ENCODE data around the gene PHRF1. TPM values are rescaled to one million over a fixed set of nuclear protein-coding genes. Genes with fewer than 3 reads are reported as not detected.
A peak's percentile ranks its signal among the peaks of the same experiment; 100 is the strongest.

Gene PHRF1
- total and polyA plus RNA-seq, 4 donors = 2.4 to 25.2 (median 18.8) TPM

DNA sequence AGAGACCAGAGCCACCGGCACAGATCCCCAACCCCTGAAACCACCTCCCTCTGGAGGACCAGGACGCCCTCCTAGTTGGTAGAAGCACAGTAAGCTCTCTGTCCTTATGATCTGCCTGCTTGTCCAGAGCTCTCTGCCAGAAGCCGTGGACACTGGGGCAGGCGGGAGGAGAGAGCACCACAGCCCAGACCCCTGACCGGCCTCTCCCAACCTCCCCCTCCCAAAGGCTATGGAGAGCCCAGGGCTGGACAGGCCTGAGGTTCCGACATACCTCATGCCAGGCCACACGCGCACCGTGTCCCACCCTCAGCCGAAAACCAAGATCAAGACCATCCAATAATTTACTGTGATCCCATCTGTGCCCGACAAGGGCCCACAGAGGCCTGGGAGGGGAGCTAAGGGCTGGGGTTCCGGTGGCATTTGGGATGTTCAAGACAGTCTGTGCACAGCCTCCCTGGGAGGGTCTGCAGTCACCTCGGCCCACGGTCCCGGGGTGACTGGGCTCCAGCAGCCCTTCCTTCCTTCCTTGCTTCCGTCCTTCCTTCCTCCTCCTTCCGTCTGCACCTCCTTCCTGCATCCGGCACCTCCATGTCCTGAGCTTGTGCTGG lies 44.2 kb upstream of the PHRF1 start:
- Histone ChIP-seq H3K36me3 (ENCODE audit: control insufficient read depth in 4 of 4, insufficient read depth in 3 of 4, low read depth in 1 of 4, low read length in 3 of 4) (peaks cover 0 to 11% (median 6%) of the 10 kb centered on the region in 4 donors), H3K9me3 (ENCODE audit: control insufficient read depth in 4 of 4, low read length in 3 of 4) (no peaks in the 10 kb centered on the region), H3K27me3 (ENCODE audit: control insufficient read depth in 4 of 4, insufficient read depth in 4 of 4, low read length in 3 of 4) (no peaks in the 10 kb centered on the region), H3K4me1 (ENCODE audit: control insufficient read depth in 4 of 4, insufficient read depth in 4 of 4, low read length in 3 of 4) (peaks cover 6 to 28% (median 21%) of the 10 kb centered on the region in 4 donors), H3K4me3 (ENCODE audit: low read depth in 1 of 3, low read length in 3 of 3) (no peak overlapping the region), H3K27ac (ENCODE audit: low read depth in 1 of 2, low read length in 2 of 2) (no peak overlapping the region), H3K9ac (ENCODE audit: low read depth in 1 of 2, low read length in 2 of 2) (no peak overlapping the region)
- peak; percentile 32 for DNase-seq (ENCODE audit: low spot score)
- TF ChIP-seq RAD21 (IDR thresholded peaks at IDR 0.05) (no peak), TAF1 (conservative IDR thresholded peaks at IDR 0.05) (no peak), NR2F2 (IDR thresholded peaks at IDR 0.05) (no peak), JUND (IDR thresholded peaks at IDR 0.05) (no peak), REST (IDR thresholded peaks at IDR 0.05) (no peak), EGR1 (IDR thresholded peaks at IDR 0.05; ENCODE audit: low read depth in 2 of 2) (no peak), FOXA2 (IDR thresholded peaks at IDR 0.05) (no peak), YY1 (IDR thresholded peaks at IDR 0.05) (no peak), GABPA (IDR thresholded peaks at IDR 0.05 in 1 of 2, conservative IDR thresholded peaks at IDR 0.05 in 1 of 2) (no peak), SP1 (IDR thresholded peaks at IDR 0.05) (no peak), RXRA (IDR thresholded peaks at IDR 0.05) (no peak), FOXA1 (IDR thresholded peaks at IDR 0.05) (no peak), HNF4G (IDR thresholded peaks at IDR 0.05) (no peak), ATF3 (IDR thresholded peaks at IDR 0.05) (no peak), MAX (IDR thresholded peaks at IDR 0.05) (no peak), HNF4A (conservative IDR thresholded peaks at IDR 0.05) (no peak)
- TF ChIP-seq, protein P1, sequence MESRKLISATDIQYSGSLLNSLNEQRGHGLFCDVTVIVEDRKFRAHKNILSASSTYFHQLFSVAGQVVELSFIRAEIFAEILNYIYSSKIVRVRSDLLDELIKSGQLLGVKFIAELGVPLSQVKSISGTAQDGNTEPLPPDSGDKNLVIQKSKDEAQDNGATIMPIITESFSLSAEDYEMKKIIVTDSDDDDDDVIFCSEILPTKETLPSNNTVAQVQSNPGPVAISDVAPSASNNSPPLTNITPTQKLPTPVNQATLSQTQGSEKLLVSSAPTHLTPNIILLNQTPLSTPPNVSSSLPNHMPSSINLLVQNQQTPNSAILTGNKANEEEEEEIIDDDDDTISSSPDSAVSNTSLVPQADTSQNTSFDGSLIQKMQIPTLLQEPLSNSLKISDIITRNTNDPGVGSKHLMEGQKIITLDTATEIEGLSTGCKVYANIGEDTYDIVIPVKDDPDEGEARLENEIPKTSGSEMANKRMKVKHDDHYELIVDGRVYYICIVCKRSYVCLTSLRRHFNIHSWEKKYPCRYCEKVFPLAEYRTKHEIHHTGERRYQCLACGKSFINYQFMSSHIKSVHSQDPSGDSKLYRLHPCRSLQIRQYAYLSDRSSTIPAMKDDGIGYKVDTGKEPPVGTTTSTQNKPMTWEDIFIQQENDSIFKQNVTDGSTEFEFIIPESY (IDR thresholded peaks at IDR 0.05) = no peak
- TF ChIP-seq, protein P2, sequence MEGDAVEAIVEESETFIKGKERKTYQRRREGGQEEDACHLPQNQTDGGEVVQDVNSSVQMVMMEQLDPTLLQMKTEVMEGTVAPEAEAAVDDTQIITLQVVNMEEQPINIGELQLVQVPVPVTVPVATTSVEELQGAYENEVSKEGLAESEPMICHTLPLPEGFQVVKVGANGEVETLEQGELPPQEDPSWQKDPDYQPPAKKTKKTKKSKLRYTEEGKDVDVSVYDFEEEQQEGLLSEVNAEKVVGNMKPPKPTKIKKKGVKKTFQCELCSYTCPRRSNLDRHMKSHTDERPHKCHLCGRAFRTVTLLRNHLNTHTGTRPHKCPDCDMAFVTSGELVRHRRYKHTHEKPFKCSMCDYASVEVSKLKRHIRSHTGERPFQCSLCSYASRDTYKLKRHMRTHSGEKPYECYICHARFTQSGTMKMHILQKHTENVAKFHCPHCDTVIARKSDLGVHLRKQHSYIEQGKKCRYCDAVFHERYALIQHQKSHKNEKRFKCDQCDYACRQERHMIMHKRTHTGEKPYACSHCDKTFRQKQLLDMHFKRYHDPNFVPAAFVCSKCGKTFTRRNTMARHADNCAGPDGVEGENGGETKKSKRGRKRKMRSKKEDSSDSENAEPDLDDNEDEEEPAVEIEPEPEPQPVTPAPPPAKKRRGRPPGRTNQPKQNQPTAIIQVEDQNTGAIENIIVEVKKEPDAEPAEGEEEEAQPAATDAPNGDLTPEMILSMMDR (IDR thresholded peaks at IDR 0.05; ENCODE audit: low read depth, low read length, missing input control) = no peak
- WGBS = 88% methylated on average over 18 of the region's 18 CpGs
